H9 (cell line): Measurements from ENCODE around the gene C1orf226. TPM values are rescaled to one million over a fixed set of nuclear protein-coding genes. Genes with fewer than 3 reads are reported as not detected.

ENCODE experiments used
- DNase-seq: peaks from one replicate; pipeline ENCODE4 v3.0.0-alpha.2; 2017
- H2AFZ ChIP-seq: one replicate; pipeline ENCODE4 v1.6.1; 2013; ENCODE audit warnings: mild to moderate bottlenecking, low read length, control low read depth, moderate library complexity
- H2AK5ac ChIP-seq: 2 replicates; pipeline ENCODE4 v1.6.1; 2013; ENCODE audit warnings: low read length, control low read depth, mixed read lengths; ENCODE audit not compliant: insufficient read length
- H2BK120ac ChIP-seq: one replicate; pipeline ENCODE4 v1.6.1; 2013; ENCODE audit warnings: low read depth, mild to moderate bottlenecking, low read length, control low read depth, inconsistent platforms; ENCODE audit not compliant: poor library complexity, severe bottlenecking
- H2BK12ac ChIP-seq: 2 replicates; pipeline ENCODE4 v1.6.1; 2013; ENCODE audit warnings: low read length, control low read depth, mixed read lengths, low read depth; ENCODE audit not compliant: insufficient read length
- H2BK15ac ChIP-seq: 2 replicates; pipeline ENCODE4 v1.6.1; 2013; ENCODE audit warnings: low read depth, low read length, control low read depth
- H2BK20ac ChIP-seq: one replicate; pipeline ENCODE4 v1.6.1; 2013; ENCODE audit warnings: low read depth, mild to moderate bottlenecking, low read length, control low read depth, inconsistent platforms; ENCODE audit not compliant: poor library complexity, severe bottlenecking
- H2BK5ac ChIP-seq: 2 replicates; pipeline ENCODE4 v1.6.1; 2013; ENCODE audit warnings: low read length, control low read depth, mixed read lengths; ENCODE audit not compliant: insufficient read length
- H3K14ac ChIP-seq: 2 replicates; pipeline ENCODE4 v1.6.1; 2013; ENCODE audit warnings: low read length, control low read depth; ENCODE audit not compliant: insufficient read depth
- H3K18ac ChIP-seq: 2 replicates; pipeline ENCODE4 v1.6.1; 2013; ENCODE audit warnings: low read depth, mild to moderate bottlenecking, mixed read lengths, low read length, control low read depth; ENCODE audit not compliant: insufficient read length
- H3K23ac ChIP-seq: 2 replicates; pipeline ENCODE4 v1.6.1; 2013; ENCODE audit warnings: low read length, control low read depth, mixed read lengths, low read depth; ENCODE audit not compliant: insufficient read length
- H3K23me2 ChIP-seq: 2 replicates; pipeline ENCODE4 v1.6.1; 2013; ENCODE audit warnings: low read depth, mild to moderate bottlenecking, mixed read lengths, low read length, control low read depth; ENCODE audit not compliant: insufficient read length, poor library complexity, severe bottlenecking
- H3K27ac ChIP-seq: 2 replicates; pipeline ENCODE4 v1.5.1; 2013; ENCODE audit warnings: low read length, control low read depth, mixed read lengths, low read depth; ENCODE audit not compliant: insufficient read length
- H3K27me3 ChIP-seq: 2 replicates; pipeline ENCODE4 v1.6.1; 2013; ENCODE audit warnings: low read length, control low read depth, inconsistent platforms; ENCODE audit not compliant: insufficient read depth
- H3K4ac ChIP-seq: 2 replicates; pipeline ENCODE4 v1.6.1; 2013; ENCODE audit warnings: low read depth, mild to moderate bottlenecking, control low read depth, inconsistent platforms, low read length, moderate library complexity
- H3K4me1 ChIP-seq: 2 replicates; pipeline ENCODE4 v1.6.1; 2013; ENCODE audit warnings: low read length, control low read depth, inconsistent platforms; ENCODE audit not compliant: insufficient read depth
- H3K4me2 ChIP-seq: 2 replicates; pipeline ENCODE4 v1.6.1; 2013; ENCODE audit warnings: low read length, control low read depth, mixed read lengths; ENCODE audit not compliant: insufficient read length, insufficient read depth
- H3K56ac ChIP-seq: 2 replicates; pipeline ENCODE4 v1.6.1; 2013; ENCODE audit warnings: low read depth, mild to moderate bottlenecking, mixed read lengths, low read length, control low read depth; ENCODE audit not compliant: insufficient read length
- H3K79me1 ChIP-seq: 2 replicates; pipeline ENCODE4 v1.6.1; 2013; ENCODE audit warnings: low read depth, mild to moderate bottlenecking, moderate library complexity, low read length, control low read depth, inconsistent platforms; ENCODE audit not compliant: insufficient read depth, poor library complexity, severe bottlenecking
- H3K79me2 ChIP-seq: 2 replicates; pipeline ENCODE4 v1.6.1; 2013; ENCODE audit warnings: low read length, control low read depth, inconsistent platforms; ENCODE audit not compliant: insufficient read depth
- H3K9ac ChIP-seq: 2 replicates; pipeline ENCODE4 v1.6.1; 2013; ENCODE audit warnings: low read length, control low read depth, mixed read lengths; ENCODE audit not compliant: insufficient read length; ENCODE audit errors: extremely low read depth
- H3K9me3 ChIP-seq: one replicate; pipeline ENCODE4 v1.6.1; 2013; ENCODE audit warnings: low read depth, low read length, inconsistent platforms; ENCODE audit not compliant: control insufficient read depth
- H3T11ph ChIP-seq: one replicate; pipeline ENCODE4 v1.6.1; 2013; ENCODE audit warnings: mild to moderate bottlenecking, low read length, control low read depth, inconsistent platforms
- H4K20me1 ChIP-seq: one replicate; pipeline ENCODE4 v1.6.1; 2013; ENCODE audit not compliant: control insufficient read depth, insufficient read length, insufficient read depth
- H4K5ac ChIP-seq: 2 replicates; pipeline ENCODE4 v1.6.1; 2013; ENCODE audit warnings: low read depth, mild to moderate bottlenecking, mixed read lengths, low read length, control low read depth; ENCODE audit not compliant: insufficient read length
- H4K8ac ChIP-seq: replicated peaks from 2 replicates; pipeline ENCODE4 v1.6.1; 2013; ENCODE audit warnings: low read length, control low read depth, mixed read lengths, low read depth; ENCODE audit not compliant: insufficient read length
- H4K91ac ChIP-seq: 2 replicates; pipeline ENCODE4 v1.6.1; 2013; ENCODE audit warnings: low read depth, mild to moderate bottlenecking, moderate library complexity, mixed read lengths, low read length, control low read depth; ENCODE audit not compliant: insufficient read length
- H3K27ac Mint-ChIP-seq, 3 experiments: 2 replicates in 2 of 3; 3 replicates in 1 of 3; pipeline ENCODE4 v1.8.0; 2020 to 2021; ENCODE audit warnings: mixed read lengths in 3 of 3, mild to moderate bottlenecking in 1 of 3, moderate library complexity in 1 of 3
- H3K27me3 Mint-ChIP-seq: 2 replicates; pipeline ENCODE4 v1.8.0; 2021; ENCODE audit warnings: low read depth, mild to moderate bottlenecking, moderate library complexity, mixed read lengths
- H3K36me3 Mint-ChIP-seq, 3 experiments: 2 replicates in 2 of 3; 3 replicates in 1 of 3; pipeline ENCODE4 v1.8.0; 2020 to 2021; ENCODE audit warnings: low read depth in 3 of 3, mixed read lengths in 3 of 3; ENCODE audit not compliant: insufficient read depth in 1 of 3
- H3K4me1 Mint-ChIP-seq, 2 experiments: 2 replicates each; pipeline ENCODE4 v1.8.0; 2020; ENCODE audit warnings: mixed read lengths in 2 of 2
- H3K4me3 Mint-ChIP-seq, 2 experiments: 2 replicates in 1 of 2; 3 replicates in 1 of 2; pipeline ENCODE4 v1.8.0; 2020 to 2021; ENCODE audit warnings: mild to moderate bottlenecking in 2 of 2, mixed read lengths in 2 of 2, moderate library complexity in 1 of 2
- H3K9me3 Mint-ChIP-seq, 2 experiments: 2 replicates in 1 of 2; 3 replicates in 1 of 2; pipeline ENCODE4 v1.8.0; 2020; ENCODE audit warnings: mild to moderate bottlenecking in 2 of 2, mixed read lengths in 2 of 2, moderate library complexity in 1 of 2
- CTCF ChIP-seq: fragments of 200-600 bp; sonication (generic); conservative IDR thresholded peaks from 3 replicates; pipeline ENCODE4 v1.8.0; 2021; ENCODE audit warnings: antibody characterized with exemption, mild to moderate bottlenecking
- WGBS: extraction: QIAGEN DNeasy Blood & Tissue Kit; methylation state at CpG from one replicate; pipeline ENCODE4 v1.1.7; 2013; ENCODE audit warnings: missing lambda C conversion rate, low lambda C conversion rate, mixed read lengths; ENCODE audit not compliant: insufficient read length; ENCODE audit errors: extremely low coverage; 5-methylcytosine and 5-hydroxymethylcytosine counted together
- total RNA-seq: library from RNA; stranded (reverse); gene quantifications from 2 replicates; pipeline ENCODE4 v1.2.1, GENCODE V29; 2021

C1orf226 gene
- total RNA-seq, 1 experiment from 2014 or later: 11.5 TPM

GRCh38 chr1:162343470-162343869 lies 38.1 kb upstream of the C1orf226 start:
- Histone ChIP-seq H4K8ac (no peak overlapping the region), H2BK12ac (no peak overlapping the region), H4K20me1 (no peaks in the 10 kb centered on the region), H3K4ac (no peak overlapping the region), H3K9ac (no peak overlapping the region), H3K79me1 (no peaks in the 10 kb centered on the region), H3K14ac (no peak overlapping the region), H3K27me3 (no peaks in the 10 kb centered on the region), H2AFZ (no peak overlapping the region), H3K4me2 (no peak overlapping the region), H3K23ac (no peak overlapping the region), H4K5ac (no peak overlapping the region), H3K79me2 (no peaks in the 10 kb centered on the region), H2BK120ac (no peak overlapping the region), H2BK15ac (no peak overlapping the region), H4K91ac (no peak overlapping the region), H3K56ac (no peak overlapping the region), H3K27ac (no peak overlapping the region), H3K9me3 (no peaks in the 10 kb centered on the region), H3K23me2 (no peaks in the 10 kb centered on the region), H2BK5ac (no peak overlapping the region), H2BK20ac (no peak overlapping the region), H3T11ph (no peak overlapping the region), H2AK5ac (no peak overlapping the region), H3K4me1 (no peaks in the 10 kb centered on the region), H3K18ac (no peak overlapping the region)
- no peak for DNase-seq
- H3K27me3 Mint-ChIP-seq: no peaks in the 10 kb centered on the region
- WGBS: no CpG with 5 or more reads among the region's 5 CpGs
- H3K4me1 Mint-ChIP-seq: no peaks in the 10 kb centered on the region
- no peaks in the 10 kb centered on the region for H3K9me3 Mint-ChIP-seq
- no peak overlapping the region for H3K4me3 Mint-ChIP-seq
- TF ChIP-seq CTCF: no peak
- peaks cover 5 to 16% (median 8%) of the 10 kb centered on the region in 3 experiments; a peak in 6 of 7 replicates for H3K36me3 Mint-ChIP-seq
- no peak overlapping the region; a peak in 1 of 7 replicates for H3K27ac Mint-ChIP-seq
